ENCODE data around the gene PKP3.
"Not testable (repeated sequence)": the region's sequence is repeated elsewhere in the genome, so short reads cannot be mapped to it uniquely, and the experiment has no call there.

Gene PKP3

DNA sequence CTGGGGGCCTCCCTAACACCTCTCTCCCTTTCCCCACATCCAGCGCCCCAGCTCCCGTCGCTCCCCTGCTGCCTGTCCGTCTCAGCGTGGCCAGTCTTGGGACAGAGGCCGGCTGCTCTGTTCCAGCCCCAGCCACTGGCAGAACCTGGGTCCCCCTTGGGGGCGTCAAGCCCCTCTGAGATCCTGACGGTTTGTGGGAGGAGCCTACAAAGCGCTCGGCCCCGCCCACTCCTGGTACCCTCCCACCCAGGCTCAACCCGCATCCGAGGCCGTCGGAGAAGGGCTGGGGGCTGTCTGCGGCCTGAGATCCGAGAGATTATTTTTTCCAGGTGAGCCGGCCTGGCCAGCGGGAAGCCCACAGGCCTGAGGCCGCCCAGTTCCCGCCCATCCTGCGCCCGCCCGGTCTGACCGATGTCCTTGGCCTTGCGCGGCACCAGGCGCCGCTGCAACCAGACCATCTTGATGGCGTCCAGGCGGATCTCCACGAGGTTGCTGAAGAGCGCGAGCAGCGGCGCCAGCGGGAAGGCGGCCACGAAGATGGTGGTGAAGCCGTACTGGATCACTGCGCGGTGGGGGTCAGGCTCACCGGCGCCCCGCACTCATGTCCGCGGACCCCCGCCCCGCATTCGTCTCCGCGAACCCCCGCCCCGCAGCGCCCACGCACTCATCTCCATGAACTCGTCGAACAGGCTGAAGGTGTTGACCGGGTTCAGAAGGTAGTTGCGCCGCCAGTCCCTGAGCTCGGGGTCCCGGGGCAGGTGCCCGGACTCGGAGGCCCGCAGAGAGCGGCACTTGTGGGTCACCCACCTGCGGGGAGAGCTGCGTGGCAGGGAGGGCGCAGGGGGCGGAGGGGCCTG, 26.3 kb downstream of the PKP3 start:
- no peak for DNase-seq (ENCODE audit: low read depth)
- TF ChIP-seq, protein P1, sequence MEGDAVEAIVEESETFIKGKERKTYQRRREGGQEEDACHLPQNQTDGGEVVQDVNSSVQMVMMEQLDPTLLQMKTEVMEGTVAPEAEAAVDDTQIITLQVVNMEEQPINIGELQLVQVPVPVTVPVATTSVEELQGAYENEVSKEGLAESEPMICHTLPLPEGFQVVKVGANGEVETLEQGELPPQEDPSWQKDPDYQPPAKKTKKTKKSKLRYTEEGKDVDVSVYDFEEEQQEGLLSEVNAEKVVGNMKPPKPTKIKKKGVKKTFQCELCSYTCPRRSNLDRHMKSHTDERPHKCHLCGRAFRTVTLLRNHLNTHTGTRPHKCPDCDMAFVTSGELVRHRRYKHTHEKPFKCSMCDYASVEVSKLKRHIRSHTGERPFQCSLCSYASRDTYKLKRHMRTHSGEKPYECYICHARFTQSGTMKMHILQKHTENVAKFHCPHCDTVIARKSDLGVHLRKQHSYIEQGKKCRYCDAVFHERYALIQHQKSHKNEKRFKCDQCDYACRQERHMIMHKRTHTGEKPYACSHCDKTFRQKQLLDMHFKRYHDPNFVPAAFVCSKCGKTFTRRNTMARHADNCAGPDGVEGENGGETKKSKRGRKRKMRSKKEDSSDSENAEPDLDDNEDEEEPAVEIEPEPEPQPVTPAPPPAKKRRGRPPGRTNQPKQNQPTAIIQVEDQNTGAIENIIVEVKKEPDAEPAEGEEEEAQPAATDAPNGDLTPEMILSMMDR (IDR thresholded peaks at IDR 0.05; ENCODE audit: low read length, missing control alignments): no peak

DNA sequence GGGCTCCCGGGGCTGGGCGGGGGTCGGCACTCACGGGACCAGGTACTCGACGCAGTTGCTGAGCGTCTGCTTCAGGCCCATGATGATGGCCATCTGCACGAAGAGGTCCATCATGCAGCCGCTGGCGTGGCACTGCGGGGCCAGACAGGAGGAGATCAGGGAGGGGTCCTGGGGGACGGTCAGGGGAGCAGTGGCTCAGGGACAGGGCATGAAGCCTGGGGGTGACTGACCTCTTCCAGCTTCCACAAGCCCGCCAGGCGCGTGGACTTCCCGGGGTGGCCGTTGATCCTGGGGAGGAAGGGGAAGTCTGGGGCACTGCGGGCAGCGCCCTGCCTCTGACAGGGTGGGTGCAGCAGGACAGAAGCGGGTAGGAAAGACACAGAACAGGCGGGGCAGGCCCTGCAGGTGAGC, 26.9 kb downstream of the PKP3 start:
- DNase-seq (ENCODE audit: low read depth): no peak
- H3K4me3 ChIP-seq (replicated peaks; ENCODE audit: low read depth, low read length): no peak overlapping the region
- TF ChIP-seq, protein P1 (IDR thresholded peaks at IDR 0.05; ENCODE audit: low read length, missing control alignments): no peak

More for the DNA sequence above, 26.3 kb downstream of the PKP3 start:
- no peak overlapping the region for H3K4me3 ChIP-seq (replicated peaks; ENCODE audit: low read depth, low read length)

DNA sequence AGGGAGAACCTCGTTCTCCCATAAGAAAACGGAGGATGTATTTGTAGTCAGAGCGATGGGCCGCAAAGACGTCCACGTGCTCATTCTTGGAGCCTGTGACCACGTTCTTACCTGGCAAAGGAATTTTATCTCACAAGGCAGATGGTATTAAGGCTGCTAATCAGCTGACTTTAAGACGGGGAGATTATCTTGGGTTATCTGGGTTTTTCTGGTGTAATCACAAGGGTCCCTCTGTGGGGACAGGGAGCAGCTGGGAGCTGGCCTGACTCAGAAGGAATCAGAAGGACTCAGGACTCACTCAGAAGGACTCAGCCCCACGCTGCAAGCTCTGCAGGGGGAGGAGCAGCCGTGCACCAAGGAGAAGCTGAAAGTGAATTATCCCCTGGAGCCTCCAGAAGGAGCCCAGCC, 28.2 kb downstream of the PKP3 start:
- TF ChIP-seq, protein P1 (IDR thresholded peaks at IDR 0.05; ENCODE audit: low read length, missing control alignments): no peak
- H3K4me3 ChIP-seq (replicated peaks; ENCODE audit: low read depth, low read length): no peak overlapping the region
- no peak for DNase-seq (ENCODE audit: low read depth)

DNA sequence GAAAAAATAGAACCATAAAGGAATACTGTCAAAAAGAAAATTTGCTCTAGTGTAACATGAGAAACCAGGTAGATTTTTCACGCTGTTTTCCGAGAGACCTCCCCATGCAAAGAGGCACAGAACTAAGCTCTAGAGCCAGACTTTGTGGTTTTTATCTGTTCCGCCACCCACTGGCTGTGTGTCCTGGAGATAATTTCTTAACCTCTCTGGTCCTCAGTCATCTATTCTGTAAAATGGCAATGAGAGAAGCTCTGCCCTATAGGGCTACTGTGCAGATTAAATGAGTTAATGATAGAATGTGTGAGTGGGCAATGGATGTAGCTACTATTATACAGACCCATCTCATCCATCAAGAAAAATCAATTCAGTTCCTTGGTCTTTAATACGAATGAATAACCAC, 30.2 kb downstream of the PKP3 start:
- H3K4me3 ChIP-seq (replicated peaks; ENCODE audit: low read depth, low read length): no peak overlapping the region
- no peak for DNase-seq (ENCODE audit: low read depth)
- TF ChIP-seq, protein P1 (IDR thresholded peaks at IDR 0.05; ENCODE audit: low read length, missing control alignments): no peak

DNA sequence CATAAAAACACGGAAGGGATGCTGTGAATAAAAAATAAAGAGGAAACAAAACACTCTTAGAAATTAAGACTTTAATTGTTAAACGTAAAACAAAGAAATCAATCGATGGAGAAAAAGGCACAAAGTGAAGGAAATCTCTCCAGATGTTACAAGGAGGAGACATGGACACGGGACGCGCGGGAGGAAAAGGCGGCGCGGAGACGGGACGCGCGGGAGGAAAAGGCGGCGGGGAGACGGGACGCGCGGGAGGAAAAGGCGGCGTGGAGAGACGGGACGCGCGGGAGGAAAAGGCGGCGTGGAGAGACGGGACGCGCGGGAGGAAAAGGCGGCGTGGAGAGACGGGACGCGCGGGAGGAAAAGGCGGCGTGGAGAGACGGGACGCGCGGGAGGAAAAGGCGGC, 30.8 kb downstream of the PKP3 start:
- not testable (repeated sequence) for DNase-seq (ENCODE audit: low read depth)

DNA sequence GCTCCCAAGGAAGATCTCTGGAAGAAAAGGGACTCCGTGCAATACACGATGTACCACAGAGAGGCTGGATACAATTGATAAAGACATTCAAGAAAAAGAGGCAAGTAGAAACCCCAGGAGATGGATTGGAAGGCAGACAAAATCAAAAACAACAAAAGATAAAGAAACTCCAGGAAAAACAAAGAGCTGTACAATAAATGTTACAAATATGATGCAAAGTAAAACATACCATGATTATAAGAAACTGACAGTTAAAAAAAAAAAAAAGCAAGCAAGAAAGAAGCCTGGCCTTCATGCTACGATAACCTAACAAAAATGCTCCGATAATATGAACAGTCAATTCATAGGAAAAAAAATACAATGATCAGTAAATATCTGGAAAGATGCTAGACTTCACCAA, 31.3 kb downstream of the PKP3 start:
- TF ChIP-seq, protein P1 (IDR thresholded peaks at IDR 0.05; ENCODE audit: low read length, missing control alignments): no peak
- DNase-seq (ENCODE audit: low read depth): no peak
- H3K4me3 ChIP-seq (replicated peaks; ENCODE audit: low read depth, low read length): no peak overlapping the region

More for the DNA sequence above, 30.8 kb downstream of the PKP3 start:
- not testable (repeated sequence) for H3K4me3 ChIP-seq (replicated peaks; ENCODE audit: low read depth, low read length)

DNA sequence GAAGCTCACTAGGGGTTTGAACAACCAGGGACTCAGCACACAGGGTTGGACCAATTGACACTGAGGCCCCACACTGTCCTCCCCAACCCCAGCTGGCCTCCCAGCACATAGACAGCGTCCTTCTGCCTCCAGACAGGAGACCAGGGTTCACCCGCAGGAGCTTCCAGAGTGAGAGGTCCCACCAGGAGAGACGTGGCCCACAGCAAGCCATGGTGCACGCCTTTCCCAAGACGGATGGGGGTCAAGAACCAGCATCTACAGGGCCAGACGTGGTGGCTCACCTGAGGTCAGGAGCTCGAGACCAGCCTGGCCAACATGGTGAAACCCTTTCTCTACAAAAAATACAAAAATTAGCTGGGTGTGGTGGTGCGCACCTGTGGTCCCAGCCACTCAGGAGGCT, 32.8 kb downstream of the PKP3 start:
- TF ChIP-seq, protein P1 (IDR thresholded peaks at IDR 0.05; ENCODE audit: low read length, missing control alignments): no peak
- no peak overlapping the region for H3K4me3 ChIP-seq (replicated peaks; ENCODE audit: low read depth, low read length)
- DNase-seq (ENCODE audit: low read depth): no peak

Measured in fibroblast of pulmonary artery (primary cell).